Skin epidermis (tissue), 12 donors: ENCODE measurements around the gene ADGRL1.

ENCODE experiments used
- H3K27ac ChIP-seq, 21 experiments: fragments of 200-600 bp; sonication (generic) in 11 of 21; one replicate each; pipeline ENCODE4 v1.5.0; 2020; ENCODE audit warnings: mild to moderate bottlenecking in 3 of 21, inconsistent platforms in 2 of 21, moderate library complexity in 2 of 21
- H3K4me3 ChIP-seq, 7 experiments: fragments of 200-600 bp; sonication (generic) in 2 of 7; one replicate each; pipeline ENCODE4 v1.5.0; 2020; ENCODE audit warnings: inconsistent platforms in 2 of 7, mild to moderate bottlenecking in 2 of 7, moderate library complexity in 1 of 7

ADGRL1 gene

GRCh38 chr19:14166999-14167575 is 38.9 kb downstream of the ADGRL1 start:
- peak overlapping the region in 2 of 7 experiments; percentile 9 to 14 for H3K4me3 ChIP-seq
- H3K27ac ChIP-seq = peak overlapping the region in 11 of 21 experiments; percentile 18 to 73 (median 47)

- Histone ChIP-seq H3K27ac (peak overlapping the region in 3 of 21 experiments; percentile 29 to 73 (median 73)), H3K4me3 (peak overlapping the region in 2 of 7 experiments; percentile 9 to 14)
Observed at GRCh38 chr19:14165990-14166830, 39.8 kb downstream of the ADGRL1 start.

- no peak overlapping the region for H3K4me3 ChIP-seq
- H3K27ac ChIP-seq = peak overlapping the region in 1 of 21 experiments; percentile 8
Observed at GRCh38 chr19:14164724-14165493, 41.1 kb downstream of the ADGRL1 start.

GRCh38 chr19:14164082-14164481 is 41.9 kb downstream of the ADGRL1 start:
- Histone ChIP-seq H3K4me3 (no peak overlapping the region), H3K27ac (no peak overlapping the region)

GRCh38 chr19:14162871-14163297 is 43.1 kb downstream of the ADGRL1 start:
- no peak overlapping the region for H3K4me3 ChIP-seq
- no peak overlapping the region for H3K27ac ChIP-seq

- H3K27ac ChIP-seq = no peak overlapping the region
- H3K4me3 ChIP-seq = no peak overlapping the region
Observed at GRCh38 chr19:14161305-14161704, 44.7 kb downstream of the ADGRL1 start.

- Histone ChIP-seq H3K27ac (no peak overlapping the region), H3K4me3 (no peak overlapping the region)
Observed at GRCh38 chr19:14160017-14160703, 45.8 kb downstream of the ADGRL1 start.

- Histone ChIP-seq H3K4me3 (no peak overlapping the region), H3K27ac (no peak overlapping the region)
Observed at GRCh38 chr19:14159059-14159458, 46.9 kb downstream of the ADGRL1 start.

- no peak overlapping the region for H3K4me3 ChIP-seq
- no peak overlapping the region for H3K27ac ChIP-seq
Observed at GRCh38 chr19:14158276-14159023, 47.5 kb downstream of the ADGRL1 start.

- no peak overlapping the region for H3K4me3 ChIP-seq
- H3K27ac ChIP-seq = no peak overlapping the region
Observed at GRCh38 chr19:14156971-14157717, 48.8 kb downstream of the ADGRL1 start.

- peak overlapping the region in 1 of 21 experiments; percentile 4 for H3K27ac ChIP-seq
Observed at GRCh38 chr19:14156122-14156521, 49.8 kb downstream of the ADGRL1 start.

GRCh38 chr19:14155371-14155770 is 50.6 kb downstream of the ADGRL1 start:
- H3K27ac ChIP-seq = peak overlapping the region in 1 of 21 experiments; percentile 4
- no peak overlapping the region for H3K4me3 ChIP-seq

More at GRCh38 chr19:14156122-14156521, 49.8 kb downstream of the ADGRL1 start:
- no peak overlapping the region for H3K4me3 ChIP-seq

GRCh38 chr19:14152713-14153112 is 53.3 kb downstream of the ADGRL1 start:
- no peak overlapping the region for H3K27ac ChIP-seq

GRCh38 chr19:14150770-14151661 is 55.0 kb downstream of the ADGRL1 start:
- H3K27ac ChIP-seq = peak overlapping the region in 14 of 21 experiments; percentile 63 to 86 (median 78)
- no peak overlapping the region for H3K4me3 ChIP-seq

More at GRCh38 chr19:14152713-14153112, 53.3 kb downstream of the ADGRL1 start:
- H3K4me3 ChIP-seq = no peak overlapping the region

GRCh38 chr19:14150041-14150769 is 55.8 kb downstream of the ADGRL1 start:
- Histone ChIP-seq H3K4me3 (peak overlapping the region in 5 of 7 experiments; percentile 0 to 22 (median 16)), H3K27ac (peak overlapping the region in 20 of 21 experiments; percentile 42 to 89 (median 78))

- Histone ChIP-seq H3K27ac (peak overlapping the region in 20 of 21 experiments; percentile 42 to 89 (median 78)), H3K4me3 (peak overlapping the region in 5 of 7 experiments; percentile 0 to 22 (median 16))
Observed at GRCh38 chr19:14149509-14149994, 56.4 kb downstream of the ADGRL1 start.
